Activated CD4-positive, alpha-beta T cell treated with anti-CD3 and anti-CD28 coated beads, Interleukin-2, amount 50 U/mL, for 48 hours (primary cell): ENCODE data around the gene GAL3ST1.
"Not testable (repeated sequence)": the region's sequence is repeated elsewhere in the genome, so short reads cannot be mapped to it uniquely, and the experiment has no call there.

Experiments
- DNase-seq, 2 experiments: peaks; one replicate each; pipeline ENCODE4 v3.0.0-alpha.2; 2020

GAL3ST1 gene, protein sequence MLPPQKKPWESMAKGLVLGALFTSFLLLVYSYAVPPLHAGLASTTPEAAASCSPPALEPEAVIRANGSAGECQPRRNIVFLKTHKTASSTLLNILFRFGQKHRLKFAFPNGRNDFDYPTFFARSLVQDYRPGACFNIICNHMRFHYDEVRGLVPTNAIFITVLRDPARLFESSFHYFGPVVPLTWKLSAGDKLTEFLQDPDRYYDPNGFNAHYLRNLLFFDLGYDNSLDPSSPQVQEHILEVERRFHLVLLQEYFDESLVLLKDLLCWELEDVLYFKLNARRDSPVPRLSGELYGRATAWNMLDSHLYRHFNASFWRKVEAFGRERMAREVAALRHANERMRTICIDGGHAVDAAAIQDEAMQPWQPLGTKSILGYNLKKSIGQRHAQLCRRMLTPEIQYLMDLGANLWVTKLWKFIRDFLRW

DNA sequence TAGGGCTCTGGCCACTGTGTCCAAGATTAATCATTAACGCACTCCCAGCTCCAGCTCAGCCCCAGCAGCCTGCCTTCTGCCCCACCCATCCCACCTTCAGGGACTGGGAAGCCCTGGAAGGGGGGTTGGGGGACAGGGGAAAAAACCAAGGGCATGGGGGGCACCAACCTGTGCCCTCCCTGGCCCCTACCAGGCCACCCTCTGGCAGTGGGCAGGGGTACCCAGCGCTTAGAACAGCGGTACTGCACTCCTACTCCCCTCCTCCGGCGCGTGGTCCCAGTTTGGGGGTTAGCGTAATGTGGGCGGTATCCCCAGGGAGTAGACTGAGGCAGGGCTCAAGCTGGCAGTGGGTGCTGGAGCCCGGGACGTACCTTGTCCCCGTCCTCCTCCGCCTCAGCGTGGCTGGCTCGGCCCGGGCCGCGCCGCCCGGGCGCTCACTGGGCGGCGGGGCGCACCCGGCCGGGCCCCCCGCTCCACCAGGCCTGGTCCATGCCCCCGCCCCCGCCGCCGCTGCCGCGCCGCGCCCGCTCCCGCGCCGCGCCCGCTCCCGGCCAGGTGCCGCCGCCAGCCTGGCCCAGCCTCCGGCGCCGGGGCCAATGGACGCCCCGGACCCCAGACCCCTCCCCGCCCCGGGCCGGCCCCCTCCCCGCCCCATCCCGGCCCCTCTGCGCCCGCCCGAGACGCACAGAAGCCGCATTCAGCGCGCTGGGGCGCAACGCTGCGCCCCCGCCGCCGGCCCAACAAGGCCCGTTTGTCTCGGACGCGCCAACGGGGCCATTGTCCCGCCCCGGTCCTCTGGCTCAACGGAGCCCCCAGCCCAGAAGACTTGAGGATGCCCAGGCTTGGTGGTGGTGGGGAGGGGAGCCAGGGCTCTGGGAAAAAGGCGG is at the start of gene GAL3ST1:
TSS of gene GAL3ST1 (minus strand) at position 571 of the 887 bp plus-strand sequence. CDS start 17,273 bp downstream, outside the sequence.
- no peak for DNase-seq

DNA sequence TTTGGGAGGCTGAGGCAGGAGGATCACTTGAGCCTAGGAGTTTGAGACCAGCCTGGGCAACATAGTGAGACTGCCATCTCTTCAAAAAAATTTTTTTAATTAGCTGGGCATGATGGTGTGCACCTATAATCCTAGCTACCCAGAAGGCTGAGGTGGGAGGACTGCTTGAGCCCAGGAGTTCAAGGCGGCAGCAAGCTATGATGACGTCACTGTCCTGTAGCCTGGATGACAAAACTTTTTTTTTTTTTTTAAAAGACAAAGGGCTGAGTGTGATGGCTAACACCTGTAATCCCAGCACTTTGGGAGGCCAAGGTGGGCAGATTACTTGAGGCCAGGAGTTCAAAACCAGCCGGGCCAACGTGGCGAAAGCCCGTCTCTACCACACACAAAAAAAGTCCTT is 45.4 kb upstream of the GAL3ST1 start:
- DNase-seq = not testable (repeated sequence)

DNA sequence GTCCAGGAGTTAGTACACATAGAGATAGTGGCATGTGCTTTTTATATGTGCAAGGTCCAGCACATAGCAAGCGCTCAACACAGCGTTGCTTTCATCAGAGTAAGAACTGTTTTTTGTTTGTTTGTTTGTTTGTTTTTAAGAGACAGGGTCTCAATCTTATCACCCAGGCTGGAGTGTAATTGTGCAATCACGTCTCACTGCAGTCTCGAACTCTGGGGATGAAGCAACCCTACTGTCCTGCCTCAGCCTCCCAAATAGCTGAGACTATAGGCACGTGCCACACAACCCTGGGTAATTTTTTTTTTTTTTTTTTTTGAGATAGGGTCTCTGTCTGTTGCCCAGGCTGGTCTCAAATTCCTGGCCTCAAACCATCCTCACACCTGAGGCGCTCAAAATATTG is 43.4 kb upstream of the GAL3ST1 start:
- DNase-seq = no peak

DNA sequence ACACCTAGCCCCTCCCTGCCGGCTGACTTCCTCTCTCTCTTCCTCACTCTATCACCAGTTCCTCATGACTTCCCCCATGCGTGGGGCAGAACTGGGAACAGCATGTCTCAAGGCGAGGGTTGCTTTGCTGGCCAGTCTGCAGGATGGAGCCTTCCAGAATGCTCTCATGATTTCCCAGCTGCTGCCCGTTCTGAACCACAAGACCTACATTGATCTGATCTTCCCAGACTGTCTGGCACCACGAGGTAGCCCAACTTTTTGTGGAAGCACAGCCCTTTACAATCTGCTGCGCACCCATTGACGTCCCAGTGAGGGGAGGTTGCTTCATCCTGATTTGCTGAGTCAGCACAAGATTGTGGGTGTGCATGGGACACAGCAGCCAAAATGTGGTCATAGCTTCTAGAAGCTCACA is 41.1 kb upstream of the GAL3ST1 start:
- no peak for DNase-seq

DNA sequence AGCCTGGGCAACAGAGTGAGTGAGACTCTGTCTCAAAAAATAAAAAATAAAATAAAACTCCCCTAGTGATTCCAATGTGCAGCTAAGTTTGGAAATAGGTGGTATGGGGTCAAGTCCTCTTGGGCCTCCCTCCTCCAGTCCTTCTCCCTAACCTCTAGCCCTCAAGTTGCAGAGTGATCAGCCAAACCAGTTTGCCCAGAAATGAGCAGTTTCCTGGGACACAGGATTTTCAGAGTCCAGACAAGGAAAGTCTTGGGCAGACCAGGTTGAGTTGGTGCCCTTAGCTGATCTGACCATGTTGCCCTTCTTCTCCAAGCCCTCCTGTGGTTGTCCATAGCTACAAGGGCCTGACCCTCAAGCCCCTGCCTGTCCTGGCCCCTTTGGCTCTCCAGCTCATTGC is 40.4 kb upstream of the GAL3ST1 start:
- no peak for DNase-seq

DNA sequence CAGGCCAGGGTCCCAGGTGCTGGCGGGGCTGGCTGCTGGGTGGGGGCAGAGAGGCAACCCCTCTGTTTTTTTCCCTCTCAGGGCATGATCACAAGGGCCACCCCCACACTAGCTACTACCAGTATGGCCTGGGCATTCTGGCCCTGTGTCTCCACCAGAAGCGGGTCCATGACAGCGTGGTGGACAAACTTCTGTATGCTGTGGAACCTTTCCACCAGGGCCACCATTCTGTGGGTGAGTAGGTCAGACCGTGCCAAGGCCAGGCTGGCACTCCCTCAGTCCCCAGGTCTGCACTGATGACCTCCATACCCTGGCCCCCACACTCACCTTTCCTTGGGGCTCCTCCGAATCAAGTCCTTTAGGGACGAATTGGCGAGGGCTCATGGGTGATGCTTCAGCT is 39.8 kb upstream of the GAL3ST1 start:
- no peak for DNase-seq

DNA sequence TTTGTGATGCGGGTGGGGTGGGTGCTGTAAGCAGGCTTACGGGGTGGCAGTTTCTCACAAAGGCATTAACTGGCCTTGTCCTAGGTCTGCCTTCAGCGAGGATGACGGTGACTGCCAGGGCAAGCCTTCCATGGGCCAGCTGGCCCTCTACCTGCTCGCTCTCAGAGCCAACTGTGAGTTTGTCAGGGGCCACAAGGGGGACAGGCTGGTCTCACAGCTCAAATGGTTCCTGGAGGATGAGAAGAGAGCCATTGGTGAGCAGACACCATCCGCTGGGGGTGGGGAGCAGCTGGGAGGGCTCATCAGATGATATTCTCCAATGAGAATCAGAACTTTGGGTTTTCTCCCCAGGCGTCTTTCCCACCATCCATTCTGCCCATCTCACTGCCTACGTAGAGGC is 38.3 kb upstream of the GAL3ST1 start:
- DNase-seq = no peak

DNA sequence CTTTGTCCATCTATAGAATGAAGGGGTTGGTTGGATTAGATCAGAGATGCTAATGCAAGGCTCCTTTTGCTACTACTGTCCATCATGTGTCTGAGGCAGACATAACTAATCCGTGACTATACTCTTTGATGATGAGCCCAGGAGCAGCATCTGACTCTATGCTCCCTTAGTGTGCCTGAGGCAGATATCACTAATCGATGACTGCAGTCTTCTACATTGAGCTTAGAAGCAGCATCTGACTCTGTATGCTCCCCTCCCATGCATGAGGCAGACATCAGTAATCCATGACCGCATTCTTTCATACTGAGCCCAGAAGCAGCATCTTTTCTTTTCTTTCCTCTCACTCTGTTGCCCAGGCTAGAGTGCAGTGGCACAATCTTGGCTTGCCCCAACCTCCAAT is 36.7 kb upstream of the GAL3ST1 start:
- no peak for DNase-seq

DNA sequence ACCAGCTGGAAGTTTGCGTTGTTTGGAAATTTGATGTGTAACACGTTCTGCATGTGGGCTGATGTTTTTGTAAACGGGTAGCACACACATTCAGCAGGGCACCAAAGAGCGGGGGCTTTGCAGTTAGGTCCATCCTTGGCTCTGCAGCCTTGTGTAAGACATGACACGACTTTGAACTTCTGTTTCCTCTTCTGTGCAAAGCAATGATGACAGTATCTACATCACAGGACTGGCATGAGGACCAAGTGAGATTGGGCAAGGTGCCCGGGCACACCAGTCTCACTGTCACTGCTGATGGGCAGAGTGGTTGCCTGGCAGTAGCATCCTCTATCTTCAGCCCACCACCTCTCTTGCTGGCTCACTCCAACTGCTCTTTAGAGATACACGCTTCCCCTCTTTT is 35.8 kb upstream of the GAL3ST1 start:
- DNase-seq = no peak

DNA sequence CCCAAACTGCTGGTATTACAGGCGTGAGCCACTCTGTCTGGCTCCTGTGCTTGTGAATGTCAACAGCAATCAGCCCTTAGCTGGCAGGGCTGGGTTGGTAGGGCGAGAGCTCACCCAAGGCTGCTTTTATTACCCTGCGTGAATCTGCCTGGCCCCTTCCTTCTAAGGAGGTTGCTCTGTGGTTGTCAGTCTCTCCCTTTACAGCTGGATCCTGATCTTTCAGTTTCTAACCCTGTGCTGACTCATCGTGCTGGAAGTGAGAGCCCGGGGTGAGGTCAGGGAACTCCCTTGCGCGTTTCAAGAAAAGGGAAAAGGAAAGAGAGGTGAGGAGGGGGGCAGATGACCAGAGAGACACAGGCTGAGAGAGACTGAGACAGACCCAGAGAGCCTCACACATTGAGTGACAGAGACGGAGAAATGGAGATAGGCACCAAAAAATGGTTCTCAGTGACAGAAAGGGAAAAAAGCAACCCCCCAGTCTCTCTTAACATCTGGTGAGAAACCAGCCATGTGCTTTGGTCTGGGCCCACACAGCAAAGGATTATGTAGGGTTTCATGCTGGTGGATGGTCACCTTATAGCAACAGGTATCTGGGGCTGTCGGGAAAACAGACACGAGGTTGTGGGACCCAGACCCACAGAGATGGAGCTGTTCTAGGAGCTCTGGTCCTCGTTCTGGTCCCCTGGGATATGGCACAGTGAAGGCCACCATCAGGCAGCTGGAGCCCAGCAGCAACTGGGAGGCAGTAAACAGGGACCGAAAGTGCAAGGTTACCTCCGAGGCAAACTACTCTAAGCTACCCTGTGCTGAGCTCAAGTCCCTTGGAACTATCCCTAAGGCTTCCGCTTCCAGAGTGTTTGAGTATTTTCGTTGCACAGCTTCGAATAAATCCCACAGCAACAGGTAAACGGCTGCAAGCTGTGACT is 35.1 kb upstream of the GAL3ST1 start:
- DNase-seq = peak; percentile 26 to 37

DNA sequence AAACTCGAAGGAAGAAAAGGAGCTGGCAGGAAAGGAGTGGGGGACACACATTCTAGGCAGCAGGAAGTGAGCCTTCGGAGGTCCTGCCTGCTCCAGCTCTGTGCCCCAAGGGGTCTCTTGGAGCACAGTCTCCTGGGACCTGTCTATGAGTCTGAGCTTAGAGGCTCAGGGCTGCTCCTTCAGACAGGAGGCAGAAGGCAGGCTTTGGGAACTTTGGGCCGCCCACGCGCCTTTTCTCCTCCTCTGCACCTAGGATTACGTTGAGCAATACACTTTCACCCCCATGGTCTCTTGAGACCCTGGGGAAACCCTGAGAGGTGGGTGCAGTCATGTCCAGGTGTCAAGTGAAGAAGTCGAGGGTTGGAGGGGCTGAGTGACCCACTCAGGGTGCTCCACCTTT is 33.5 kb upstream of the GAL3ST1 start:
- no peak for DNase-seq

DNA sequence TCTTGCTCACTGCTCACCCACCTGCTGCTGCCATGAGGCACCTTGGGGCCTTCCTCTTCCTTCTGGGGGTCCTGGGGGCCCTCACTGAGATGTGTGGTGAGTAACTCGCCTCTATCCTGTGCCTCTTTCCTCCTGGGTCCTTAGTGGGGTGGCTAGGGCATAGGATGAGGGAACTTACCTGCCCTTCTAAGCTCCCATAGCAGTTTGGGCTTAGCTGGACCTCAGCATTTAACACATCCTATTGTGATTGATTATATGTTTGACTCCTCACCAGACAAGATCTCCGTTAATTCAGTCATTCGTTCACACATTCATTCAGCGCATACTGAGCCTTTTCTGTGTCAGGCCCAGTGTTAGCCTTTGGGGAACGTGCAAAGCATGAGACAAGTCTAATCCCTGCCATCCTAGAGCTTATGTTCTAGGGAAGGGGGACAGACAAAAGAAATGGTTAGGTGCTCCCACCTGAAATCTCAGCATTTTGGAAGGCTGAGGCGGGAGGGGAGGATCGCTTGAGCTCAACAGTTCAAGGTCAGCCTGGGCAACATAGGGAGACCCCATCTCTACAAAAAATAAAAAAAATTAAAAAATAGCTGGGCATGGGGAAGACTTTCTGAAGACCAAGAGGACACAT is 33.0 kb upstream of the GAL3ST1 start:
- DNase-seq = no peak

DNA sequence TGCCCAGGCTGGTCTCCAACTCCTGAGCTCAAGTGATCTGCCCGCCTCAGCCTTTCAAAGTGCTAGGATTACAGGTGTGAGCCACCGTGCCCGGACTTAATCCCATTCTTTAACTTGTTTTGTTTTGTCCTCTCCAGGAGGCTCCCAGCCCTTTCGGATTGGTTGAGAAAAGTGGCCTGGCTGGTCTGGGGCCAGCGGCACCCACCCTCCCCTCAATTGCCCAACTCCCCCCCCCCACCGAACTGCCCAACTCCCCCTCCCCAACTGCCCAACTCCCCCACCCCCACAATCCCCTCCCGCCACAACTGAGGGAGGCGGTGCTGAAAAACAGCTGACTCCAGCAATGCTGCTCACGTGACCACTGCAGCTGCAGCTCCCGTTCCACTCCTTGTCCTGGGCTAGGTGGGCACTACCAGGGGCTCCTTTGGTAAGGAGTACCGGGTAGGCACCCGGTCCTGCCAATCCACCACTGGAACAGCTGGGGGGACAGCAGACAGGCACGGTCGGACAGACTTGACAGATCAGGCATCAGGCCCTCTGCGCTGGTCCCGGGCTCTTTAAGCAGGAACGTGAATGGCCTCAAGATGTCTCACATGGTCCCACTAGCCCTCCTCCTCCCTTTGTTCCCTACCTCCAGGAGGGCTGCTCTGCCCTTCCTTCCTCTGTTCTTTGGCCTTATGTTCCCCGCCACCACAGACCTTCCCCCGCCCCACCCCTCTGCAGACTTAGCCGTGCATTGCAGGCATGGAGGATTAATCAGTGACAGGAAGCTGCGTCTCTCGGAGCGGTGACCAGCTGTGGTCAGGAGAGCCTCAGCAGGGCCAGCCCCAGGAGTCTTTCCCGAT is 32.2 kb upstream of the GAL3ST1 start, which contains the start of gene TCN2:
TSS of gene TCN2 (plus strand) at position 720 of the 845 bp plus-strand sequence. CDS start 158 bp downstream, outside the sequence.
- peak; percentile 47 to 57 for DNase-seq

DNA sequence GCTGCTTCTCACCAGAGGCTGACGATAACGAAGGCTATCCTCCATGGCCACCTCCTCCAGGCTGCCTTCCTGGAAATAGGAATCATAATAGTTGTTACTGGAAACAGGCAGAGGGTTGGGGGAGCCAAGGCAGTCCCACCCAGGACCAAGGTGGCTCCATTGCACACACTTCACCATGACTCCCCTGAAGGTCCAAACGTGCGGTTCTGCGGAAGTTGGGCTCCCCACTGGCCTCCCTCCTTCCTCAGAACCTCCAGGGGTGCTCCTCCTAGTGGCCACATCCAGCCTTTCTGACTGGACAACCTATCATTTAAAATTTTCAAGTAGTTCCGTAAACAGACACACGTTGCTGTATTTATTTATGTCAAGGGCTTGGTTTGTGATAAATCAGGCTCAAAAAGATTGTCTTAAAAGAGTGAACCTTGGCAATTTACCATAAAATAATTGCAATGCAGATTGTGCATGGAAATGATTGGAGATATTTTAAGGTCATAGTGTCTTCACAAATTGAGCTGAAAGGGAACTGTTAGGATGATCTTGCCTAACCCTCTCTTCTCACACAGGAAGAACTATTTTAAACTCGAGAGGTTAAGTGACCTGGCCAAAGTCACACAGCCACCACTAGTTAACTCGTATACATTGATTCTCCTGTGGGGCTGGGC is 31.1 kb upstream of the GAL3ST1 start:
- peak; percentile 57 to 69 for DNase-seq

DNA sequence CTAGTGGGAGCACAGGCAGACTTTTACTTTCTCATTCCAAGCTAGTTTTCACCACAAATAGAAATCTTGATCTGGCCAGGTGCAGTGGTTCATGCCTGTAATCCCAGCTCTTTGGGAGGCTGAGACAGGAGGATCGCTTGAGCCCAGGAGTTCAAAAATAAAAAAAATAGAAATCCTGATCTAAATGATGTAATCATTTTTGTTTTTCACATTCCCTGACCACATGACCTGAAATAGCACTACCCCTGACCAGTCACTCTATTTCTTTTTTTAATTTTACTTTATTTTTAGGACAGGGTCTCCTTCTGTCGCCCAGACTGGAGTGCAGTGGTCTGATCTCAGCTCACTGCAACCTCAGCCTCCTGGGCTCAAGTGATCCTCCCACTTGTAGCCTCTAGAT is 30.3 kb upstream of the GAL3ST1 start:
- no peak for DNase-seq

DNA sequence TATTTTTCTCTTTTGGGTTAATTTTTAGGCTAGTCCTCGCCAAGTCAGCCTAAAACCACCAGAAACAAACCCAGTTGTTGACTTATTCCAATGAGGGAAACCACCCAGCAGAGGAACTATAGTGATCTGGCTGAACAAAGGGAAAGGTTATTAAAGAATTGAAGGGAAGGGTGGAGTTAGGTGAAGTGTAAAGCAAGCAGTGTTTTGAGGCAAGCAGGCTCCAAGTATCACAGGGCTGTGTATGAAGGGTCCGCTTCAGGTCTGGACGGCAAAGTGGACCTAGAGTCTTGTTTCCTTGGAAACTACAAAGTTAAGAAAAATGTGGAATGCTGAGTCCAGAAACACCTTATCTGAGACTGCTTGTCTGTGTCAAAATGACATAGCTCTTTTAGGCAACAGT is 29.3 kb upstream of the GAL3ST1 start:
- DNase-seq = no peak

DNA sequence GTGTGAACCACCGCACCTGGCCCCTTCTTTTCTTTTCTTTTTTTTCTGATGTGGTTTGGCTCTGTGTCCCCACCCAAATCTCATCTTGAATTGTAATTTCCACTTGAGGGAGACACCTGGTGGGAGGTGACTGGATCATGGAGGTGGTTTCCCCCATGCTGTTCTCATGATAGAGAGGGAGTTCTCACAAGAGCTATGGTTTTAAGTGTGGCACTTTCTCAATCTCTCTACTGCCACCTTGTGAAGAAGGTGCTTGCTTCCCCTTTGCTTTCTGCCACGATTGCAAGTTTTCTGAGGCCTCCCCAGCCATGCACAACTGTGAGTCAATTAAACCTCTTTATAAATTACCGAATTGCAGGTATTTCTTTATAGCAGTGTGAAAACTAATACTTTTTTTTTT is 27.6 kb upstream of the GAL3ST1 start:
- no peak for DNase-seq

DNA sequence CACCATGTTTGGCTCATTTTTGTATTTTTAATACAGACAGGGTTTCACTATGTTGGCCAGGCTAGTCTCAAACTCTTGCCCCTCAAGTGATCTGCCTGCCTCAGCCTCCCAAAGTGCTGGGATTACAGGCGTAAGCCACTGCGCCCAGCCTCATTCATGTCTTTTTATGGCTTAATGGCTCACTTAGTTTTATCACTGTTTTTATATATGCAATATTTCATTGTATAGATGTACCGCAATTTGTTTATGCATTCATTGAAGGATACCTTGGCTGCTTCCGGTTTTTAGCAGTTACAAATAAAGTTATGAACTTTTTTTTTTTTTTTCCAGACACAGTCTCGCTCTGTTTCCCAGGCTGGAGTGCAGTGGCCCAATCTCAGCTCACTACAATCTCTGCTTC is 27.0 kb upstream of the GAL3ST1 start:
- DNase-seq = no peak

DNA sequence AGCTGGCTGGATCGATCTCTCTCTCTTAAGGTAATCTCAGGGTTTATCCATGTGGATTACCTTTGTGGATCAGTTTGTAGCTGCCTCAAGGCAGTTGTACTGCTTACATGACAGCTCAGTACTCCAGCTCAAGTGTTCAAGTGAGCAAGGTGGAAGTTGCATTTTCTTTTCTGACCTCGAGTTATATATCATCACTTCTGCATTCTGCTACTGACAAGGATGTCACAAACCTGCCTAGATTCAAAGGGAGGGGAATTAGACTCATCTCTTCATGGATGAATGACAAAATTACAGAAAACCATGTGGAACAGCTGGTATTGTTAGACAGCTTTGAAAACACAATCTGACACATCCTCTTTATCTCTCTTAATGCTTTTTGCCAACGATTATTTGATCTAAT is 26.5 kb upstream of the GAL3ST1 start:
- DNase-seq = no peak

DNA sequence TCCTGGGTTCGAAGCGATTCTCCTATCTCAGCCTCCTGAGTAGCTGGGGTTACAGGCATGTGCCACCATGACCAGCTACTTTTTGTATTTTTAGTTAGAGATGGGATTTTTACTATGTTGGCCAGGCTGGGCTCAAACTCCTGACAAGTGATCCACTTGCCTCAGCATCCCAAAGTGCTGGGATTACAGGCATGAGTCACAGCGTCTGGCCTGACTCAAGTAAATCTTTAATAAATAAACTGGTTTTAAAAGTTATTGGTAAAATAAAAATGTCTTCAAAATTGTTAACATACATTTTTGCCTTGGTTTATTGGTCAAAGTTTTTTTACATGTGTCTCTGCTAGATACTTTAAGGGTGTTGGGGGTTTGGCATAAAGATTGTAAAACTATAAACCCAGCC is 24.5 kb upstream of the GAL3ST1 start:
- DNase-seq = no peak

DNA sequence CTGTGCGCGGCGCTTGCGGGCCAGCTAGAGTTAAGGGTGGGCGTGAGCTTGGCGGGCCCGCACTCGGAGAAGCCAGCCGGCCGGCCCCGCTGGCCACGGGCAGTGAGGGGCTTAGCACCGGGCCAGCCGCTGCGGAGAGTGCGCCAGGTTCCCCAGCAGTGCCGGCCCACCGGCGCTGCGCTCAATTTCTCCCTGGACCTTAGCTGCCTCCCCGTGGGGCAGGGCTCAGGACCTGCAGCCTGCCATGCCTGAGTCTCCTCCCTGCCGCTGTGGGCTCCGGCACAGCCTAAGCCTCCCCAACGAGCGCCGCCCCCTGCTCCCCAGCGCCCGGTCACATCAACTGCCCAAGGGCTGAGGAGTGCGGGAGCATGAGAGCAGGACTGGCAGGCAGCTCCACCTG is 22.4 kb upstream of the GAL3ST1 start:
- no peak for DNase-seq
